Osteoblast (primary cell): ENCODE results near the gene KLHDC3. TPM values are rescaled to one million over a fixed set of nuclear protein-coding genes. Genes with fewer than 3 reads are reported as not detected.
"Not testable (repeated sequence)": the region's sequence is repeated elsewhere in the genome, so short reads cannot be mapped to it uniquely, and the experiment has no call there.

Experiments
- DNase-seq: peaks from one replicate; pipeline ENCODE4 v3.0.0; 2011; ENCODE audit warnings: low spot score, mixed read lengths; ENCODE audit not compliant: insufficient read length; ENCODE audit errors: missing footprints
- H2AFZ ChIP-seq: 2 replicates; pipeline ENCODE4 v1.6.0; 2011; ENCODE audit warnings: mild to moderate bottlenecking, low read length
- H3K27ac ChIP-seq: 2 replicates; pipeline ENCODE4 v1.5.1; 2011; ENCODE audit warnings: mild to moderate bottlenecking, low read depth, low read length, moderate library complexity
- H3K27me3 ChIP-seq: 2 replicates; pipeline ENCODE4 v1.6.0; 2012; ENCODE audit warnings: mild to moderate bottlenecking, control low read depth, inconsistent platforms, low read length, moderate library complexity; ENCODE audit not compliant: insufficient read depth
- H3K36me3 ChIP-seq: 2 replicates; pipeline ENCODE4 v1.5.1; 2011; ENCODE audit warnings: mild to moderate bottlenecking, low read length, control low read depth, moderate library complexity; ENCODE audit not compliant: insufficient read depth
- H3K4me1 ChIP-seq: 2 replicates; pipeline ENCODE4 v1.5.1; 2011; ENCODE audit warnings: mild to moderate bottlenecking, low read length, control low read depth, moderate library complexity; ENCODE audit not compliant: insufficient read depth
- H3K4me2 ChIP-seq: 2 replicates; pipeline ENCODE4 v1.6.0; 2011; ENCODE audit warnings: mild to moderate bottlenecking, low read length; ENCODE audit not compliant: insufficient read depth
- H3K4me3 ChIP-seq: fragments of 200-600 bp; sonication (generic); 3 replicates; pipeline ENCODE4 v1.5.1; 2012; ENCODE audit warnings: mild to moderate bottlenecking, low read length, inconsistent platforms; ENCODE audit not compliant: insufficient read depth
- H3K79me2 ChIP-seq: 2 replicates; pipeline ENCODE4 v1.6.0; 2012; ENCODE audit warnings: mild to moderate bottlenecking, low read length, control low read depth, inconsistent platforms; ENCODE audit not compliant: insufficient read depth
- H3K9me3 ChIP-seq: 2 replicates; pipeline ENCODE4 v1.5.1; 2011; ENCODE audit warnings: low read depth, low read length, control low read depth
- H4K20me1 ChIP-seq: 2 replicates; pipeline ENCODE4 v1.6.0; 2012; ENCODE audit warnings: mild to moderate bottlenecking, low read length, control low read depth; ENCODE audit not compliant: insufficient read depth
- CTCF ChIP-seq: IDR thresholded peaks from 2 replicates; pipeline ENCODE4 v1.5.1; 2011; ENCODE audit warnings: mild to moderate bottlenecking, low read depth, low read length, moderate library complexity; ENCODE audit errors: extremely low read depth
- total RNA-seq: library from RNA; depleted of rRNA; stranded (reverse); fragments of >200 nt; gene quantifications from 2 replicates; pipeline ENCODE4 v1.2.3, GENCODE V29; 2012

Gene KLHDC3
- total RNA-seq, 1 donor, result 122 TPM

DNA sequence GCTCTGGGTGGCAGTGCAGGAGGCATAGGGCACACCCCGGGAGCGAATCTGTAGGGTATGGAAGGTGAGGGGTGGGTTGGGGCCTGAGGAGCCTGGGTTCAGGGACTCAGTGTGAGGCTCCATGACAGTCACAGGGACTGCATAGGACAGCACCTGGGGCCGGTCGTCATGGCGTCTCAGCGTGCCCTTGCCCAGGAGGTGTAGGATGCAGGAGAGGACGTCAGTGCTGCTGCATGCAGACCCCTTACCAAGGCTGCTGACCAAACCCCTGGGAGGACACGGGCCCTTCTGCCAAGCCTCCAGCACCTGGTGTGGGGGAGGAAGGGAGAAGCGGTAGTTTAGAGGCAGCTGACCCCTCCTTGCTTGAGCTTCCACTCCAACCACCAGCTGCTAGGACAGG is 23.7 kb downstream of the KLHDC3 start:
- Histone ChIP-seq H3K4me2 (no peak overlapping the region), H2AFZ (no peak overlapping the region), H3K36me3 (peaks cover 68% of the 10 kb centered on the region), H3K4me3 (no peak overlapping the region), H3K4me1 (no peaks in the 10 kb centered on the region), H3K79me2 (no peaks in the 10 kb centered on the region), H3K27ac (no peak overlapping the region), H3K9me3 (no peaks in the 10 kb centered on the region), H4K20me1 (no peaks in the 10 kb centered on the region), H3K27me3 (no peaks in the 10 kb centered on the region)
- peak; percentile 30 for DNase-seq
- TF ChIP-seq CTCF, result no peak

DNA sequence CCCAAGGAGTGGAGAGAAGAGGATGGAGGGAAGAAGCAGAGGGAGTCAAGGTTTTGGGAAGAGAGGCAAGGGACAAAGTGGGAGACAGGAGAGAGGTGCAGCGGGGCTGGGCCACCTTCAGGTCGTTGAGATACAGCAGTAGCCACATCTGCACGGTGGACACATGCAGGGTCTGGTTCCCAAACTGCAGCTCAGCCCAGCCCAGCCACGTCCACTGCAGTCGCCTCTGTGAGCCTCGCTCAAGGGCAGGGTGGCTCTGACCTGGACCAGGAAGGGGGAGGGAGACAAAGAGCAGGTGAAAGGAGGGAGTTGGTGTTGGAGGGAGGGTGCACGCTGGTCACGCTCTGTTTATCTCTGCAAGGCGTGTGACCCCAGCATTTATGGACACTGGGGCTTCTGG is 24.7 kb downstream of the KLHDC3 start:
- H3K36me3 ChIP-seq, result peaks cover 70% of the 10 kb centered on the region
- no peaks in the 10 kb centered on the region for H4K20me1 ChIP-seq
- no peak overlapping the region for H3K27ac ChIP-seq
- no peak overlapping the region for H2AFZ ChIP-seq
- H3K4me3 ChIP-seq, result no peak overlapping the region
- H3K27me3 ChIP-seq, result no peaks in the 10 kb centered on the region
- H3K4me1 ChIP-seq, result no peaks in the 10 kb centered on the region
- H3K79me2 ChIP-seq, result no peaks in the 10 kb centered on the region
- no peak for TF ChIP-seq CTCF
- H3K4me2 ChIP-seq, result no peak overlapping the region
- no peak for DNase-seq
- no peaks in the 10 kb centered on the region for H3K9me3 ChIP-seq

DNA sequence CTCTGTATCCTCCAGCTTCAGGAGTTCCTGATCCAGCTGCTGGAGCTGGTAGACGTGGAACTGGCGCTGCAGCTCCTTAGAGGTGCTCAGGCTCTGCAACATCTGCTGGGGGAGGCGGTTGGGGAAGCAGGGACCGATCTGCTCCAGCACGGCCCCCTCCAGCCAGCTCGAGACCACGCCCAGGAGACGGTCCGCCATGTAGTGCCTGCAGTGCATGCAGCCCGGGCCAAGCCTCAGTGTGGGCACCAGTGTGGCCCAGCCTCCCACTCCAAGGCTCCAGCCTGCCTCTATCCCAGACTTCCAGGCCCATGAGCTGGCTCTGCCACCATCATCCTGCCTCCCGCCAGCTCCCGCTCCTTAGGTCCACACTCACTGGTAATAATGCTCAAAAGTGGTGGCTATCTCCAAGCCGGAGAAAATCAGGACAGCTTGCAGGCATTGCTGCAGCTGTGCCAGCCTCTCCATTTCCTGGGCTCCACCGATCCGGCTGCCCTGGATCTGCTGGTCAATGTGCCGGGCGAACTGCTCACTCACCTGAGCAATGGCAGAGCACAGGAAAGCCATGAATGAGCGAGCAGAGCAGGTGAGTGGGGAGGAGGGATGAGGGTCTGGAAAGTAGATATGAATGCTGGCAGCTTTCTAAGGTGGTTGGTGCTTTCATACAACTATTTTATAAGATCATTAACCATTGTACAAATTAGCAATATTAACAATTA is 26.7 kb downstream of the KLHDC3 start:
- H3K36me3 ChIP-seq, result peaks cover 70% of the 10 kb centered on the region
- no peak for TF ChIP-seq CTCF
- H3K9me3 ChIP-seq, result no peaks in the 10 kb centered on the region

DNA sequence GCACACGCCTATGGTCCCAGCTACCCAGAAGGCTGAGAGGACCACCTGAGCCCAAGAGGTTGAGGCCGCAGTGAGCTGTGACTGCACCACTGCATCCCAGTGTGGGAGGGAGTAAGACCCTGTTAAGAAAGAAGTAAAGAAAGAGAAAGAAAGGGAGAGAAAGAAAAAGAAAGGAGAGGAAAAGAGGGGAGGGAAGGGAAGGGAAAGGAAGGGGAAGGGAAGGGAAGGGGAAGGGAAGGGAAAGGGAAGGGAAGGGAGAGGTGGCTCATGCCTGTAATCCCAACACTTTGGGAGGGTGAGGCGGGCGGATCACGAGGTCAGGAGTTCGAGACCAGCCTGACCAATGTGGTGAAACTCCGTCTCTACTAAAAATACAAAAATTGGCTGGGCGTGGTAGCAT is 27.4 kb downstream of the KLHDC3 start:
- DNase-seq, H3K4me2 ChIP-seq: not testable (repeated sequence)
- H3K36me3 ChIP-seq, result peaks cover 74% of the 10 kb centered on the region

More for the DNA sequence above, 26.7 kb downstream of the KLHDC3 start:
- Histone ChIP-seq H3K4me2 (no peak overlapping the region), H3K27ac (no peak overlapping the region), H2AFZ (no peak overlapping the region), H4K20me1 (no peaks in the 10 kb centered on the region), H3K27me3 (no peaks in the 10 kb centered on the region), H3K79me2 (no peaks in the 10 kb centered on the region), H3K4me1 (no peaks in the 10 kb centered on the region), H3K4me3 (no peak overlapping the region)
- peak; percentile 88 for DNase-seq

More for the DNA sequence above, 27.4 kb downstream of the KLHDC3 start:
- not testable (repeated sequence) for H3K27me3 ChIP-seq, H3K4me3 ChIP-seq, H3K9me3 ChIP-seq, H3K27ac ChIP-seq, H4K20me1 ChIP-seq, H2AFZ ChIP-seq, H3K4me1 ChIP-seq, H3K79me2 ChIP-seq
